Heart right ventricle (tissue), 16 donors: ENCODE results near the gene KRTAP9-3. TPM values are rescaled to one million over a fixed set of nuclear protein-coding genes. Genes with fewer than 3 reads are reported as not detected.
"Not testable (repeated sequence)": the region's sequence is repeated elsewhere in the genome, so short reads cannot be mapped to it uniquely, and the experiment has no call there.

Experiments used
- ATAC-seq, 8 donors: fragments of 200-7000 bp; cut with Tn5 transposase; one replicate each; pipeline ENCODE4 v1.9.1; 2020; ENCODE audit warnings: mild to moderate bottlenecking in 8 of 8, moderate library complexity in 8 of 8, moderate number of reproducible peaks in 1 of 8
- DNase-seq, 2 donors: peaks; one replicate each; pipeline ENCODE4 v3.0.0-alpha.2; 2020
- H3K27ac ChIP-seq, 10 donors: fragments of 200-600 bp; sonication (generic) in 2 of 10; one replicate each; pipeline versions ENCODE4 v1.5.0 to v1.8.0; 2020 to 2022; ENCODE audit warnings: mild to moderate bottlenecking in 3 of 10
- H3K27me3 ChIP-seq, 7 donors: fragments of 200-600 bp; one replicate each; pipeline ENCODE4 v1.8.0; 2021 to 2022; ENCODE audit warnings: mild to moderate bottlenecking in 2 of 7
- H3K36me3 ChIP-seq, 9 donors: fragments of 200-600 bp; sonication (generic) in 1 of 9; one replicate each; pipeline versions ENCODE4 v1.5.0 to v1.8.0; 2020 to 2022; ENCODE audit warnings: mild to moderate bottlenecking in 2 of 9
- H3K4me1 ChIP-seq, 9 donors: fragments of 200-600 bp; sonication (generic) in 1 of 9; one replicate each; pipeline versions ENCODE4 v1.5.0 to v1.8.0; 2020 to 2022; ENCODE audit warnings: mild to moderate bottlenecking in 4 of 9
- H3K4me3 ChIP-seq, 10 donors: fragments of 200-600 bp; sonication (generic) in 2 of 10; one replicate each; pipeline versions ENCODE4 v1.5.0 to v1.8.0; 2020 to 2022; ENCODE audit warnings: mild to moderate bottlenecking in 7 of 10, moderate library complexity in 2 of 10
- H3K9me3 ChIP-seq, 11 donors: fragments of 200-600 bp in 10 of 11; sonication (generic) in 2 of 11; one replicate each; pipeline versions ENCODE4 v1.5.0 to v1.8.0; 2013 to 2022; ENCODE audit warnings: mild to moderate bottlenecking in 2 of 11, control low read depth in 1 of 11, moderate library complexity in 1 of 11
- CTCF ChIP-seq, 9 donors: fragments of 200-600 bp; sonication (generic) in 2 of 9; IDR thresholded peaks; one replicate each; pipeline versions ENCODE4 v1.5.0 to v1.8.0; 2021 to 2022; ENCODE audit warnings: antibody characterized with exemption in 9 of 9, mild to moderate bottlenecking in 5 of 9, moderate library complexity in 1 of 9
- WGBS, 2 donors: extraction: QIAGEN DNeasy Blood & Tissue Kit; methylation state at CpG; one replicate each; pipeline ENCODE4 v1.1.7; 2013; ENCODE audit warnings: inconsistent platforms in 1 of 2; 5-methylcytosine and 5-hydroxymethylcytosine counted together
- intact Hi-C, 10 donors: fragments of 100-400 bp; cut with DNase I; formaldehyde crosslinking; loops; one replicate each; pipeline versions ENCODE4 v1.11.1 to v1.14.2; 2022
- polyA plus RNA-seq, 2 donors: library from polyadenylated mRNA; stranded (reverse); fragments of 200-250 nt; gene quantifications; one replicate each; pipeline ENCODE4 v1.2.3, GENCODE V29; 2013
- total RNA-seq, 10 donors: library from RNA; stranded (reverse); fragmentation: NEBNext Ultra II Directional in 3 of 10; extraction: Animal tissue kit (Norgen Biotek cat#: 25700) in 3 of 10; gene quantifications; one replicate each; pipeline versions ENCODE4 v1.2.1 to v1.2.4, GENCODE V29; 2021 to 2023
- donor health status: Arrhythmogenic right ventricular cardiomyopathy.
- donor health status: ischemic (EF 13 %, LVEDD 7.1; RV severe dilation, severe dysfunction).
- donor health status: healthy with polysubstance abuse.
- donor health status: DM: no; HTN: yes; CAD: no.
- donor health status: DM: no; HTN: no; CAD: no.
- donor health status: ischemic (EF 25% LVEDD 6.9; RV normal size, moderate dysfunction).
- donor health status: ischemic (EF 25% LVEDD 5.7; RV mildly dilated, moderate dysfunction).
- donor health status: healthy.
- donor health status: DM: yes; HTN: yes; CAD: no.
- donor health status: Ischemic cardiomyopathy.
- donor health status: ischemic (EF 35%, LVEDD 5.7; RV mildly dilated, moderate dysfunction).
- donor health status: nonischemic (EF 11% LVEDD 7.7; RV severe dilation, severe dysfunction).
- donor health status: DM: yes; HTN: yes; CAD: no.
- donor health status: PGD.
- donor health status: ischemic (EF 29% LVEDD 5.4; RV normal size, mild dysfunction).
- donor health status: nonischemic (EF 23%, LVEDD 6.1; RV moderate dilation, normal function).

KRTAP9-3 gene
- total and polyA plus RNA-seq, 12 donors, result not detected

GRCh38 chr17:41263212-41263611 is 31.0 kb downstream of the KRTAP9-3 start:
- intact Hi-C loops, result no loop called here
- no peak for DNase-seq
- Histone ChIP-seq H3K27ac (no peak overlapping the region), H3K36me3 (no peaks in the 10 kb centered on the region), H3K4me3 (no peak overlapping the region), H3K9me3 (no peaks in the 10 kb centered on the region), H3K27me3 (peaks cover 0 to 41% (median 18%) of the 10 kb centered on the region in 7 donors), H3K4me1 (no peaks in the 10 kb centered on the region)
- no peak for TF ChIP-seq CTCF (IDR thresholded peaks at IDR 0.05)
- WGBS, 2 donors, result 79 to 84% methylated on average over 2 of the region's 2 CpGs
- ATAC-seq, result no peak

GRCh38 chr17:41264599-41264998 is 32.4 kb downstream of the KRTAP9-3 start:
- Histone ChIP-seq H3K27ac (no peak overlapping the region), H3K4me3 (no peak overlapping the region), H3K36me3 (no peaks in the 10 kb centered on the region), H3K9me3 (no peaks in the 10 kb centered on the region), H3K27me3 (peaks cover 0 to 29% (median 12%) of the 10 kb centered on the region in 7 donors), H3K4me1 (no peaks in the 10 kb centered on the region)
- intact Hi-C loops, result no loop called here
- no peak for DNase-seq
- WGBS, 2 donors, result 78 to 85% methylated on average over 3 of the region's 3 CpGs
- ATAC-seq, result no peak
- TF ChIP-seq CTCF (IDR thresholded peaks at IDR 0.05), result no peak

GRCh38 chr17:41265078-41265477 is 32.8 kb downstream of the KRTAP9-3 start, which contains the start of gene KRTAP9-6:
TSS of gene KRTAP9-6 (plus strand) at chr17:41265378. CDS start at chr17:41265378, 0 bp downstream.
- DNase-seq (no peak), ATAC-seq (no peak)
- Histone ChIP-seq H3K4me3 (no peak within 1 kb of the TSS), H3K36me3 (no peaks in the 10 kb centered on the region), H3K27me3 (peaks cover 0 to 24% (median 11%) of the 10 kb centered on the region in 7 donors), H3K9me3 (no peaks in the 10 kb centered on the region), H3K4me1 (no peaks in the 10 kb centered on the region), H3K27ac (no peak within 1 kb of the TSS)
- intact Hi-C loops, result no loop called here
- TF ChIP-seq CTCF (IDR thresholded peaks at IDR 0.05), result no peak
- WGBS, 2 donors, result 35 to 54% methylated on average over 2 of the region's 2 CpGs

GRCh38 chr17:41267711-41268110 is 35.5 kb downstream of the KRTAP9-3 start:
- H3K27me3 ChIP-seq, result peaks cover 0 to 21% (median 4%) of the 10 kb centered on the region in 7 donors
- H3K36me3 ChIP-seq, result no peaks in the 10 kb centered on the region
- TF ChIP-seq CTCF (IDR thresholded peaks at IDR 0.05), result no peak
- H3K4me3 ChIP-seq, result no peak overlapping the region
- H3K9me3 ChIP-seq, result no peaks in the 10 kb centered on the region
- no peaks in the 10 kb centered on the region for H3K4me1 ChIP-seq
- H3K27ac ChIP-seq, result no peak overlapping the region
- DNase-seq (no peak), ATAC-seq (no peak)
- intact Hi-C loops, result no loop called here
- 84% methylated on average over 3 of the region's 3 CpGs; no CpG with 5 or more reads in 1 of the 2 donors for WGBS, 2 donors

- H3K4me3 ChIP-seq, H3K36me3 ChIP-seq, H3K27ac ChIP-seq, H3K9me3 ChIP-seq, intact Hi-C loops, H3K4me1 ChIP-seq, DNase-seq, ATAC-seq: not testable (repeated sequence)
- 36% methylated on average over 1 of the region's 1 CpG; no CpG with 5 or more reads in 1 of the 2 donors for WGBS, 2 donors
- peaks cover 0 to 13% (median 5%) of the 10 kb centered on the region in 7 donors for H3K27me3 ChIP-seq
These were observed 39.1 kb downstream of the KRTAP9-3 start for GRCh38 chr17:41271323-41271722.
